ENCODE data around the gene ALOX5.
A peak's percentile ranks its signal among the peaks of the same experiment; 100 is the strongest.
"Not testable (repeated sequence)": the region's sequence is repeated elsewhere in the genome, so short reads cannot be mapped to it uniquely, and the experiment has no call there.

ALOX5 gene

DNA sequence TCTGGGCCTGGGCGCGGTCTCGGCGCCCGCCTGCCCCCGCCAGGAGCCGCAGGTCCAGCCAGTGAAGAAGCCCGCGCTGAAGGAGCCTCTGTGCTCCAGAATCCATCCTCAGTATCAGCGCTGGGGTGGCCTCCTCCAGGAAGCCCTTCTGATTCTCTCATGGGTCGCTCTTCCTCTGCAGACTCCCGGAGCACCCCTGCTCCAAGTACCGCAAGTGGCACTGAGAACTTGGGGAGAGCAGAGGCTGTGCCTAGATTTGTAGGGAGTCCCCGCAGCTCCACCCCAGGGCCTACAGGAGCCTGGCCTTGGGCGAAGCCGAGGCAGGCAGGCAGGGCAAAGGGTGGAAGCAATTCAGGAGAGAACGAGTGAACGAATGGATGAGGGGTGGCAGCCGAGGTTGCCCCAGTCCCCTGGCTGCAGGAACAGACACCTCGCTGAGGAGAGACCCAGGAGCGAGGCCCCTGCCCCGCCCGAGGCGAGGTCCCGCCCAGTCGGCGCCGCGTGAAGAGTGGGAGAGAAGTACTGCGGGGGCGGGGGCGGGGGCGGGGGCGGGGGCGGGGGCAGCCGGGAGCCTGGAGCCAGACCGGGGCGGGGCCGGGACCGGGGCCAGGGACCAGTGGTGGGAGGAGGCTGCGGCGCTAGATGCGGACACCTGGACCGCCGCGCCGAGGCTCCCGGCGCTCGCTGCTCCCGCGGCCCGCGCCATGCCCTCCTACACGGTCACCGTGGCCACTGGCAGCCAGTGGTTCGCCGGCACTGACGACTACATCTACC lies at the start of gene ALOX5:
TSS of gene ALOX5 (plus strand) at position 641 of the 774 bp plus-strand sequence. CDS start at position 705, 64 bp downstream.
- H3K36me3 Mint-ChIP-seq (ENCODE audit: low read depth), result no peaks in the 10 kb centered on the region
- peaks cover 7% of the 10 kb centered on the region for H3K4me1 Mint-ChIP-seq
- TF ChIP-seq CTCF (IDR thresholded peaks at IDR 0.05; ENCODE audit: unreplicated experiment in 3 of 3), result no peak
- H3K9me3 Mint-ChIP-seq, result no peaks in the 10 kb centered on the region
- H3K27ac Mint-ChIP-seq, result no peak within 1 kb of the TSS
- peak within 1 kb of the TSS; percentile 77 to 81 (median 80) for H3K4me3 Mint-ChIP-seq
- peaks cover 96% of the 10 kb centered on the region for H3K27me3 Mint-ChIP-seq (ENCODE audit: low read depth)

DNA sequence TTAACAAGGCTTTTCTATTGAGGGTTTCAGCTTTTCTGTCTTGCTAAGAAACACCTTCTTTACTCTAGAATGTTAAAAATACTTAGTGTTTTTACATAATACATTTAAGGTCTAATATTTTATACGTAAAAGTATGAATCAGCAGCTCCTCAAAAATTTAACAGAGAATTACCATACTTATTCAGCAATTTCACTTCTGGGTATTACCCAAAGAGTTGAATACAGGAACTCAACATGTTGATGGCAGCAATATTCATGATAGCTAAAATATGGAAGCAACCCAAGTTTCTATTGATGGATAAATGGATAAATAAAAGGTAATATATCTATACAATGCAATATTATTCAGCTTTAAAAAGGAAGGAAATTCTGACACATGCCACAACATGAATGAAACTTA lies 48.9 kb upstream of the ALOX5 start:
- Mint-ChIP-seq H3K27me3 (ENCODE audit: low read depth) (no peaks in the 10 kb centered on the region), H3K4me3 (no peak overlapping the region), H3K27ac (no peak overlapping the region), H3K4me1 (no peaks in the 10 kb centered on the region), H3K9me3 (peaks cover 27% of the 10 kb centered on the region), H3K36me3 (ENCODE audit: low read depth) (no peaks in the 10 kb centered on the region)
- no peak for TF ChIP-seq CTCF (IDR thresholded peaks at IDR 0.05; ENCODE audit: unreplicated experiment in 3 of 3)

DNA sequence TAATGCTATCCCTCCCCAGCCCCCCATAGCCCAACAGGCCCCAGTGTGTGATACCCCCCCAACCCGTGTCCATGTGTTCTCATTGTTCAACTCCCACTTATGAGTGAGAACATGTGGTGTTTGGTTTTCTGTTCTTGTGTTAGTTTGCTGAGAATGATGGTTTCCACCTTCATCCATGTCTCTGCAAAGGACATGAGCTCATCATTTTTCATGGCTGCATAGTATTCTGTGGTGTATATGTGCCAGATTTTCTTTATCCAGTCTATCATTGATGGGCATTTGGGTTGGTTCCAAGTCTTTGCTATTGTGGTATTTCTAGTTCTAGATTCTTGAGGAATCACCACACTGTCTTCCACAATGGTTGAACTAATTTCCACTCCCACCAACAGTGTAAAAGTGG lies 47.2 kb upstream of the ALOX5 start:
- H3K27me3 Mint-ChIP-seq (ENCODE audit: low read depth); H3K4me1 Mint-ChIP-seq; H3K4me3 Mint-ChIP-seq; H3K36me3 Mint-ChIP-seq (ENCODE audit: low read depth); H3K27ac Mint-ChIP-seq: not testable (repeated sequence)
- H3K9me3 Mint-ChIP-seq, result peaks cover 23% of the 10 kb centered on the region

DNA sequence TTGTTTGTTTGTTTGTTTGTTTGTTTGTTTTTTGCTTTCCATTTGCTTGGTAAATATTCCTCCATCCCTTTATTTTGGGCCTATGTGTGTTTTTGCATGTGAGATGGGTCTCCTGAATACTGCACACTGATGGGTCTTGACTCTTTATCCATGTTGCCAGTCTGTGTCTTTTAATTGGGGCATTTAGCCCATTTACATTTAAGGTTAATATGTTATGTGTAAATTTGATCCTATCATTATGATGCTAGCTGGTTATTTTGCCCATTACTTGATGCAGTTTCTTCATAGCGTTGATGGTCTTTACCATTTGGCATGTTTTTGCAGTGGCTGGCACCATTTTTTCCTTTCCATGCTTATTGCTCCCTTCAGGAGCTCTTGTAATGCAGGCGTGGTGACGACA lies 42.2 kb upstream of the ALOX5 start:
- H3K4me3 Mint-ChIP-seq; H3K27me3 Mint-ChIP-seq (ENCODE audit: low read depth); H3K4me1 Mint-ChIP-seq; H3K36me3 Mint-ChIP-seq (ENCODE audit: low read depth); H3K27ac Mint-ChIP-seq: not testable (repeated sequence)
- peaks cover 24% of the 10 kb centered on the region for H3K9me3 Mint-ChIP-seq

GRCh38 chr10:45339894-45340293 lies 34.1 kb upstream of the ALOX5 start:
- no peaks in the 10 kb centered on the region for H3K4me1 Mint-ChIP-seq
- no peak for TF ChIP-seq CTCF (IDR thresholded peaks at IDR 0.05; ENCODE audit: unreplicated experiment in 3 of 3)
- H3K9me3 Mint-ChIP-seq, result peaks cover 37% of the 10 kb centered on the region
- no peak overlapping the region for H3K4me3 Mint-ChIP-seq
- peaks cover 5% of the 10 kb centered on the region for H3K27me3 Mint-ChIP-seq (ENCODE audit: low read depth)
- no peaks in the 10 kb centered on the region for H3K36me3 Mint-ChIP-seq (ENCODE audit: low read depth)
- no peak overlapping the region for H3K27ac Mint-ChIP-seq

- not testable (repeated sequence) for H3K27ac Mint-ChIP-seq; H3K4me3 Mint-ChIP-seq; H3K4me1 Mint-ChIP-seq; H3K36me3 Mint-ChIP-seq (ENCODE audit: low read depth); H3K27me3 Mint-ChIP-seq (ENCODE audit: low read depth)
- peaks cover 41% of the 10 kb centered on the region for H3K9me3 Mint-ChIP-seq
Measured at GRCh38 chr10:45340420-45340819, 33.6 kb upstream of the ALOX5 start.

GRCh38 chr10:45346652-45347335 lies 27.2 kb upstream of the ALOX5 start:
- H3K4me1 Mint-ChIP-seq; H3K27ac Mint-ChIP-seq; H3K4me3 Mint-ChIP-seq; H3K36me3 Mint-ChIP-seq (ENCODE audit: low read depth): not testable (repeated sequence)
- H3K27me3 Mint-ChIP-seq (ENCODE audit: low read depth), result peaks cover 12% of the 10 kb centered on the region
- H3K9me3 Mint-ChIP-seq, result peaks cover 26% of the 10 kb centered on the region

- H3K36me3 Mint-ChIP-seq (ENCODE audit: low read depth); H3K4me3 Mint-ChIP-seq; H3K27ac Mint-ChIP-seq; H3K4me1 Mint-ChIP-seq: not testable (repeated sequence)
- H3K9me3 Mint-ChIP-seq, result peaks cover 26% of the 10 kb centered on the region
- H3K27me3 Mint-ChIP-seq (ENCODE audit: low read depth), result peaks cover 12% of the 10 kb centered on the region
Measured at GRCh38 chr10:45347464-45347863, 26.6 kb upstream of the ALOX5 start.

DNA sequence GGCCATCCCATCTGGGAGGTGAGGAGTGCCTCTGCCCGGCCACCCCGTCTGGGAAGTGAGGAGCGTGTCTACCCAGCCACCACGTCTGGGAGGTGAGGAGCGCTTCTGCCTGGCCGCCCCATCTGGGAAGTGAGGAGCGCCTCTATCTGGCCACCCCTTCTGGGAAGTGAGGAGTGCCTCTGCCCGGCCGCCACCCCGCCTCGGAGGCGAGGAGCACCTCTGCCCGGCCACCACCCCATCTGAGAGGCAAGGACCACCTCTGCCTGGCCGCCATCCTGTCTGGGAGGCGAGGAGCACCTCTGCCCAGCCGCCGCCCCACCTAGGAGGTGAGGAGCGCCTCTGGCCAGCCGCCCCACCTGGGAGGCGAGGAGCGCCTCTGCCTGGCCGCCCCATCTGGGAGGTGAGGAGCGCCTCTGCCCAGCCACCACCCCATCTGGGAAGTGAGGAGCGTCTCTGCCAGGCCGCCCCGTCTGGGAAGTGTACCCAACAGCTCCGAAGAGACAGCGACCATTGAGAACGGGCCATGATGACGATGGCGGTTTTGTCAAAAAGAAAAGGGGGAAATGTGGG lies 25.7 kb upstream of the ALOX5 start:
- peaks cover 20% of the 10 kb centered on the region for H3K9me3 Mint-ChIP-seq

More for the DNA sequence above, 25.7 kb upstream of the ALOX5 start:
- not testable (repeated sequence) for H3K27ac Mint-ChIP-seq; H3K4me3 Mint-ChIP-seq; H3K4me1 Mint-ChIP-seq; H3K27me3 Mint-ChIP-seq (ENCODE audit: low read depth); H3K36me3 Mint-ChIP-seq (ENCODE audit: low read depth)

Measured in nephron (organoid).